SK-N-SH (cell line): ENCODE data around the gene FLRT2.

Source experiments
- CTCF ChIP-seq: fragments of 200-600 bp; sonication (generic); IDR thresholded peaks from 2 replicates; pipeline ENCODE4 v1.6.1; 2017; ENCODE audit warnings: antibody characterized with exemption, mild to moderate bottlenecking, moderate library complexity
- EP300 ChIP-seq, 2 experiments: IDR thresholded peaks; 2 replicates each; pipeline versions ENCODE4 v1.4.0 to v1.6.1; 2012; ENCODE audit warnings: borderline replicate concordance in 1 of 2, low read depth in 1 of 2, low read length in 1 of 2
- GABPA ChIP-seq: IDR thresholded peaks from 2 replicates; pipeline ENCODE4 v1.4.0; 2012; ENCODE audit warnings: low read depth, mild to moderate bottlenecking
- IRF3 ChIP-seq: fragments of 150-350 bp; IDR thresholded peaks from 2 replicates; pipeline ENCODE4 v1.6.1; 2016; ENCODE audit warnings: mild to moderate bottlenecking, low read depth, low read length
- MEF2A ChIP-seq: IDR thresholded peaks from 2 replicates; pipeline ENCODE4 v1.4.0; 2012; ENCODE audit warnings: low read depth, borderline replicate concordance
- MXI1 ChIP-seq: IDR thresholded peaks from 2 replicates; pipeline ENCODE4 v1.6.1; 2012; ENCODE audit warnings: mild to moderate bottlenecking, low read depth, low read length, improper control_type of control experiment
- NFIC ChIP-seq: IDR thresholded peaks from 2 replicates; pipeline ENCODE4 v1.4.0; 2012; ENCODE audit warnings: borderline replicate concordance
- NRF1 ChIP-seq: IDR thresholded peaks from 2 replicates; pipeline ENCODE4 v1.6.1; 2012; ENCODE audit warnings: low read depth, mild to moderate bottlenecking, low read length
- POLR2AphosphoS5 ChIP-seq: IDR thresholded peaks from 2 replicates; pipeline ENCODE4 v1.6.1; 2012; ENCODE audit warnings: low read depth, low read length
- RAD21 ChIP-seq: IDR thresholded peaks from 2 replicates; pipeline ENCODE4 v1.6.1; 2012; ENCODE audit warnings: mild to moderate bottlenecking, low read length
- REST ChIP-seq: IDR thresholded peaks from 2 replicates; pipeline ENCODE4 v1.6.1; 2012; ENCODE audit warnings: mild to moderate bottlenecking, low read depth, low read length, moderate library complexity
- TAF1 ChIP-seq: IDR thresholded peaks from 2 replicates; pipeline ENCODE4 v1.6.1; 2012; ENCODE audit warnings: low read depth, mild to moderate bottlenecking, low read length, moderate library complexity, borderline replicate concordance
- TCF12 ChIP-seq: IDR thresholded peaks from 2 replicates; pipeline ENCODE4 v1.4.0; 2012

- TF ChIP-seq MXI1 (no peak), GABPA (no peak), MEF2A (no peak), POLR2AphosphoS5 (no peak), IRF3 (no peak), TAF1 (no peak), CTCF (no peak), REST (no peak), RAD21 (no peak), NFIC (no peak), TCF12 (no peak), EP300 (IDR thresholded peaks at IDR 0.05; ENCODE audit: borderline replicate concordance in 1 of 2, low read depth in 1 of 2, low read length in 1 of 2) (no peak), NRF1 (no peak)
These were observed 172.2 kb downstream of the FLRT2 start for GRCh38 chr14:85702191-85702590.
